Hepatic stellate cell (primary cell): ENCODE data around the gene GZMB.
"Not testable (repeated sequence)": the region's sequence is repeated elsewhere in the genome, so short reads cannot be mapped to it uniquely, and the experiment has no call there.

ENCODE experiments used
- DNase-seq: peaks from one replicate; pipeline ENCODE4 v3.0.0; 2011; ENCODE audit warnings: low spot score

The GZMB gene, protein sequence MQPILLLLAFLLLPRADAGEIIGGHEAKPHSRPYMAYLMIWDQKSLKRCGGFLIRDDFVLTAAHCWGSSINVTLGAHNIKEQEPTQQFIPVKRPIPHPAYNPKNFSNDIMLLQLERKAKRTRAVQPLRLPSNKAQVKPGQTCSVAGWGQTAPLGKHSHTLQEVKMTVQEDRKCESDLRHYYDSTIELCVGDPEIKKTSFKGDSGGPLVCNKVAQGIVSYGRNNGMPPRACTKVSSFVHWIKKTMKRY

DNA sequence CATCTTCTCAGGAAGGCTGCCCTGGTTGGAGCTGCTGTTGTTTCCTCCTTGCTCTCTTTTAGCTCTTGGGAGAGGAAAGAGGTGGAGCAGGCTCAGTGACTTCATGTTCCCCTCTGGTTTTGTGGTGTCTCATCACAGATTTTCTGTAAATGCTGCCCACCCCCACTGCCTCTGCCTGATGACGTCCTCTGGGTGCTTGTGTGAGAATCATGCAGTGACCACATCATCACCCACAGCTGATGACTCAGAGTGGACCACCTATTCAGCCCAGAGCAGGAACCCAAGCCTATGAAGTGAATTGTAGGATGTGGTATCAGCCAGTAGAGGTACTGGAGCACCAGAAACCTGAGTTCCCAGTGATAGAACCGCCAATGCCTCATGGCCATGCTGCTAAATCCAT, at the start of gene GZMB:
GZMB (minus strand) TSS at position 33 of the 400 bp plus-strand sequence; CDS start at position 3, 30 bp downstream.
- DNase-seq, result no peak

DNA sequence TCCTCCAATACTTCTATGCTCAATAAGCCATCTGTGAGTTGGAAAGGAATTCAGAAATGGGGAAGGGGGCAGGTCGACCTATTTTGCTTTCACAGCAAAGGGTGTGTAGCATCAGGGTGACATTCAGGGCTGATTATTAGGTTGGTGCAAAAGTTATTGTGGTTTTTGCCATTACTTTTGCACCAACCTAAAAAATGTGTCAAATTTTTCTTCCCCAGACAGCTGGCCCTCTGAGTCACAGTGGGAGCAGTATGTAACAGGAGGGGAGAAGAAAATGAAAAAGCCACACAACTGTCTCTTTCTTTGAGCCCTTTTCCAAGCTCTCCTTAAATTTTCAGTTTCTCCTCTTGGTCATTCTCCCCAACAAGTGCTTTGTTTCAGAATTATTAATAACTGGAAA, 47.1 kb upstream of the GZMB start:
- no peak for DNase-seq

DNA sequence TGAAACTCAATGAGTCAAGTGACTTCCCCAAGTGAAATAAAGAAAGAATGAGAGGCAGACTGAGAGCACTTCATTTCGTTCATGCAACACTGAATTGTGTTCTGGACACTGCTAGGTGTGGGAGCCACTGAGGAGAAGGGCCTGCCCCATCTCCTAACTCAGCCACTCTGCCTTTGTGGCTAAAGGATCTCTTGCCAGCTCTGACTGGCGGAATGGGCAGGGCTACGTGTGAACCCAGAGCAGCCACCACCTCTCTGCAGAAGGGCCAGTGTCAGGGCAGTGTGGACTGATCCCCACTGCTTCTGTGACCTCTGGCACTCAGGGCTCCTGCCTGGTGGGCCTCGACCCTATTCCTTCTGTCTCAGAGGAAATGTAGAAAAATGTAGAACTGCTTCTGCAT, 46.5 kb upstream of the GZMB start:
- no peak for DNase-seq

DNA sequence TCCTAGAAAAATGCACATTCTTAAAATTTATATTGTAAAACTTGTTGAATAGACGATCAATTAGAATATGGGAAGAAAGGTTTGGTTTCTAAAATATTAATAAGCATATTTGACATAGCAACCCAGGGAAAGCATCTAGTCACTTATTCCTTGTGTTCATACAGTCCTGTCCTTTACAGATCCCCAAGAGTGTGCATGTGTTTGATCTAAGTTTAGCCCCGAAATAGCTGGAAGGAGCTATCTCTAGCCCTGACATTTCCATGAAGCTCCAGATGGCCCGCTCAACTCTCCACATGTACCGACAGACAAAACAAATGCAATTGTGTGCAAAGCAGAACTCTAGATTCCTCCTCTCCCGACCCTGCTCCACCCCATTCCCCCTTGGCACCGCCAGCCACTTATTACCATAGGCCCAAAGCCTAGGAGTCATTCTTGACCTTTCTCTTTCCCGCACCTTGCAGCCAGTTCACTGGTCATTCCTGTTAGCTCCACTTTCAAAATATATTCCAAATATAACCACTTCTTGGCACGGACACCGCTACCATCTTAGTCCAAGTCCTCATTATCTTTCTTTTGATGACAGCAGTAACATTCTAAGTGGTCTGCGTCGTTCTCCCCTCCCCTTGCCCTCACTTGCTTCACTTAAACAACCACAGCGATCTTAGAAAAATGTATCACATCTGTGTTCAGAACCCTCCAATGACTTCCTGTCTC, 45.4 kb upstream of the GZMB start:
- no peak for DNase-seq

DNA sequence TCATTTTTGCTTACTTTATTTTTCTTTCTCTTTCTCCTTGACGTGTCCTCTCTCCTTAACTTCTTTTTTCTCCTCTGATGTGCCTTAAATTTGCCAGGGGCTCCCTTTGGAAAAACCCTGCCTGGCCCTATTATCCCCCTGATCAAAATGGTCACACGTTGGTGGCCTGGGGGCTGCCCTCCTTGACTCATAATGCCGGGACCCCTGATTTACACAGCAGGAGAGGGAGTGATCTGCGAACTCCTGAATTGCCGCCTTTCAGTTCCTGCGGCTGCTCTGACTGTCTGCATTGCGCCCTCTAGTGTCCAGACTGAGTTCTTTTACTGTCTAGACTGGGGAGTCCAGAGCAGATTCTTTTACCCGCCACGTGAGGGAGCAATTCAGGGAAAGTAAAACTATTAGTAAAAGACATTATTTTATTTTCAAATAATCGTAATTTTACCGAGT, 44.8 kb upstream of the GZMB start:
- peak; percentile 66 for DNase-seq

DNA sequence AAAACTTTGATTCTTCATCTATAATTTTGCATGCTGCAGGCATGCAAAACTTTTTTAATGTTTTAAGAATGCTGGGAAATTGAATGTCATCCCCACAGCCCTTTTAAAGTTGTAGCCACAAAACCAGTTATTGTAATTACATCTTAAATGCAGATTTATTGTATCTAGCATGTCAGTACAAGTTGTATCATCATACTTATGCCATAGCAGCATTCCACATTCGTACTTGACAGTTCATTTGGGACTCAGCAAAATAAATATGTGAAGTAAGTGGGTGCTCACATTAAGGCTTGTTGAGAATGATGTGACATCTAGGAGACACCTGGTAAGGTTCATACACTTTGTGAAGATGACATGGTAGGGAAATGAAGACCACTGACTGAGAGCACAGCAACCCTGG, 44.0 kb upstream of the GZMB start:
- DNase-seq, result no peak

DNA sequence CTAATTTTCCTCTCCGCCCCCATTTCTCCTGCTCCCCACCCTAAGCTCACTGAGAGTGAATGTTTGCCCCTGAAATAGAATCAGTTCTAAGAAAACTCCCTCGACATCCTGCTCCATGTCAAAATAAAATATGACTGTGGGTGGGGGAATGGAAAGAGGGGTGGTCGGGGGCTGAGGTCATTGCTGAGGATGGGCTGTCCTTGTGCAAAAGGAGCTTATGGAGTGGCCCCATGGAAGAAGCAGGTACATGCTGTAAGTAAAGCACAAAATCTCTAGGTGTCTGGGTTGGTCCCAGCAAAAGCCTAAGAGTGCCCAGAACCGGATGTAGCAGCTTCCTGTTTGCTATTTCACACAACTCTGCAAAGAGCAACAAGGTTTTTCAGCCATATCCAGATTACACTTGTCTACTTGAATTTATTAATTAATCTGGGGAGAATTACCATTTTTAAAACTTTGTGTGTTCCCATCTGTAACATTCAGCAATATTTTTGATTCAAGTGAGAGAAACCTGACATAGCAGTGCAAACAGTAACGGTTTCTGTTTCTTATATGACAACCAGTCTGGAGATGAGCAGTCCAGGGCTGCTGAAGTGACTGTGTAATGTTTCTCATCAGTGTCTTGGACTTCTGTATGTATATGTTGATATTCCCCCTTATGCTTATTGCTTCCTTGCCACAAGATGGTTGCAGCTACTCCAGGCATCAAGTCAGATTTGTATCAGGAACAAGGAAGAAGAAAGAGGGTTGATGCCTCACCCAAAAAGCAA, 40.4 kb upstream of the GZMB start:
- DNase-seq, result no peak

DNA sequence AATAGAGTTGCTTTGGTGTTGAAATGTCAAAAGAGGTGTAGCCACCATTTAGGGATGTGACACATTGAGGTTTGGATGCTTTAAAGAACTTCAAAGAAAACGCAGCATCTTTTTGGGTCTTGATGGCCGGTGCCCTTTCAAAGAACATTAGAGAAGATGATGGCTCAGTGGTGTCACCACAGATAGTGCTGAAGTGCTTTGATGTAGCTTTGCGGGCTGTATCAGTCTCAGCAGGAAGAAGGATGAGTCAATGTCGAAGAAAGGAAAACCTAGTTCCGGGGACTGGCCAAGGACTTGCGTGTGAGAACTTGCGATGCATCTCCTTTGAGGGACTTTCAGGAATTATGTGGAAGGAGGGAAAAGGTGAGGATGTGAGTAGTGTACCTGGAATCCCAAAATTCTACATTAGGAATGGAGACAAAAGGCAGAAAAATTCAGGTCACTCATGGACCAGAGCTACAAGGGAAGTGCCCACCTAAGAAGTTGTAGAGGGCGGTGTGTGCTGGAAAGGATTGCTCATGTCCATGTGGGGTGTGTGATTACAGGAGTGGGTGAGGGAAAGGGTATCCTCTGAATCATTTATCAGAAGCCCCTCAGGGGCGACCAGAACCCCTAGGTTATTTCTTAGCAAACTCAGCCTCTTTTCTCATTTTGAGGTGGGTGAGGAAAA, 39.7 kb upstream of the GZMB start:
- no peak for DNase-seq

DNA sequence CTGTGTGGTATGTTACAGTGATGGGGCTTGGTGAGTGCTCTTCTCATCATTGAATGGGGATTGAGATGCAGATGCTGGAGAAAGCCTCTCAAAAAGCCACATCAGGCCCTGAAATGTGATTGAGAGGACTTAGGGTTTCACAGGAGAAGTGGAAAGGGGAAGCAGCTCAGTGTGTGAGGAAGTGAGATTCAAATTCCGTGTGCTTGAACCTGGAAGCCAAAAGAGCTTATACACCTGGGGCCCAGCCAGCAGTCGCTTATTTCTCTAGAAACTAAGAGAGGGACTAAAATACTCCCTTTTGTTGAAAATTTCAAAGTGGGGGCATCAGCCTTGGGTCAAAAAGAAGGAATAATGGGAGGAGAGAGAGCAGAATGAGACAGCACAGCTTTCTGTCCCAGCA, 39.1 kb upstream of the GZMB start:
- DNase-seq, result no peak

DNA sequence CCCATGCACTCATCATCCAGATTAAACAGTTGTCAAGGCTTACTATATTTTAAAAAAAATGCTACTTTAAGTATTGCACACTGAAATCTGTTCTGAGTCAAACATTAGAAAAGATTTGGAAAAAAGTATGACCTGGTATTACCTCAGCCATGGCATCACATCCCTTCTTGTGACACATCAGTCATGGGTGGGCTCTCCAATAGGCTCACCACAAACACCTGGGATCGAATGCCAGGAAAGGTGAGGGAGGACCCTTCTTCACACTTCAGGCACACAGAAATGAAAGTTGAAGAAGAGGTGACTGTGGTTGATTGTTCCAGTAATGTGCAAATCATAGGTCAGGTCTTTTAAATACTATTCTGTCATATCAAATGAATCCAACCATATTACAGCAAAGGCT, 36.6 kb upstream of the GZMB start:
- DNase-seq, result no peak

DNA sequence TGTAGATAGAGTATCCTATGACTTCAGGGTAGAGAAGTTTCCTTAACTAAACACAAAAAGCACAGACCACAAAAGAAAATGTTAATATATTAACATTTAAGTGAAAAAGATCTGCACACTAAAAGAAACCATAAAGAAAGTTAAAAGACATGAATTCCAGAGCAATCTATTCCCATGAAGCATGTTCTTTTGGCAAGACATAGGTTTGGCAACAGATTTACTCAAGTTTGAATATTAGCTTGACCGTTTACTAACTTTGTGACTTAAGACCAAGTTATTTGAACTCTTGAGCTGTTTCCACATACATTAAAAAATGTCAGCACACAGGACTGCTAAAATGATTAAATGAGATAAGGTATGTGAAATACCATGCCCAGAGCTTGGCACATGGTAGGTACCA, 35.7 kb upstream of the GZMB start:
- DNase-seq, result no peak

DNA sequence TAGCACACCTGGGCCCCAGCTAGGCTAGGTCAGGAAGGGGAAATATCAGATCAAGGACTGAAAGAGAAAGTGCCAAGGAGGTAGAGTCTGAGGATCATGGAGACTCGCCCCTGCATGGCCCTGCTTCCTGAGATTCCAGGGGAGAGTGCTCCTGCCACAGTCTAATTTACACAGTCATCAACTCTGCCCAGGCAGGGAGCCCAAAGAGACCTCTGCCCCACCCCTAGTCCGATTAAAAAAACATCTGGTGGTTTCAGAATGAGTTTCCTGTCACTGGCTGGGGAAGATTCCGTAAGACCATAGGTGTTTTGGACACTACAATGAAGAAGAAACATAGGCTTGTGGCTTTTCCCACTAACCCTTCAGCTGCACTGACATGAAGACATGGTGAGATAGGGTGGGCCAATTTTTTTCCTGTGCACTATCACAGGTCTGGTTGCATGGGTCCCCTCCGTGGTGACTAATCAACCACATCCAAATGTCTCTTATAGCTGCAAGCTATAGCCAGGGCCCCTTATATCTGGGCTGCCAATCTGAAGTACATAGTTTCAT, 31.5 kb upstream of the GZMB start:
- no peak for DNase-seq

DNA sequence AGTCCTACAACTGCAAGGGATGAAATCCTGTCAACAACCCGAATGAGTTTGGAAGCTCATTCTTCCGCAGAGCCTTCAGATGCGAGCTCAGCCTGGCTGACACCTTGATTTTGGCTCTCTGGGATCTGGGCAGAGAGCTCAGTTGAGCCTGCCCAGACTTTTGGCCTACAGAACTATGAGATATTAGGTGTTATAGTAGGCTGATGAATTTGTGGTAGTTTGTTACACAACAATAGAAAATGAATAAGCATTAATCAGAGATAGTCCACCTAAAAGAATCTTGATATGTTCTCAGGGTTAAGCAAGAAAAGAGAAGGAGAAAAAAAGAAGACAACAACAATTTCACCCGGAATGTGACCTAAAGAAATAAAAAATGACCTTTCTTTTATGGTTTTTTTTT, 30.4 kb upstream of the GZMB start:
- no peak for DNase-seq

DNA sequence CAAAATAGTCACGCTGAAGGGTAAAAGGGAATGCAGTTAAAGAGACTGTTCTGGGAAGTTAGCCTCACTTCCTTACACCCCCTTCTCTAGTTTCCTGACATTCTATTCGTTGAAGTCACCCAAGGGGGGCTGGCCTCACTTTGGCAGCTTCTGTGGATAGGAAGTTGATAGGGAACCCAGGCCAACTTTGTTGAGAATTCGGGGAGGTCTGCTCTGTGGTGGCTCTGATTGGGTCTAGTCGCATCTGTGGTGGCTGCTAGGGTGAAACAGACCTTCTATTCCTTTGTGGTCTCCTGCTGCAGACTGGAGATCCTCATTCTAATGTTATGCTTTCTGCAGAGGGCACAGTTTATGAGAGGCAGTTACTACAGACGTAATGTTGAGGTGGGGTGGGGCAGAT, 28.8 kb upstream of the GZMB start:
- no peak for DNase-seq

DNA sequence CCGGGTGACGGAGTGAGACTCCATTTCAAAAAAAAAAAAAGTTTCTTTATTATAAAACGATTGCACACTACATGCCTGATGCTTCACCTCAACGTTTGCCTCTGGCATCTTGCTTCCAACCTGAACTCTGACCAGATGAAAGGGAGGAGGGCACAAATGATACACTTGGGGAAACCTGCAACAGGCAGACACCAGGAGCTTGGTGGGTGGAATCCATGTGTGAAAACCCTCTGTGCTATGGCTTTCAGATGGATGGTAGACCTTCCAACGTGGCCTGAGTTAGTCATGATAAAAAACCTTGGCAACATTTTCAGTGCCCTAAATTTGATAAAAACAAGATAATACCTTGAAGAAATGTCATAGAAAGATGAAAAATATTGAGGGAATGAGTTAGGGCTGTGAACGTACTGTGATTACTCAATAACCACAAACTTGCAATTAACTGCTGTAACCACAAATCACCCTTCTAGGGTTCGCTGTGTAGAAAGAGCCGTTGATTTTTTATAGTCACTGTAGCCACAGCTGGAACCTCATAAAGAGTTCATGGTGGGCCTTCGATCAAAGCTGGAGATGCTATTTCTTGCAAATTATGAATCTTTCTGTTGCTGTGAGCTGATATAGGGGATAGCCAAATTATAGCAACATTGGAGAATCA, 26.1 kb upstream of the GZMB start:
- no peak for DNase-seq

DNA sequence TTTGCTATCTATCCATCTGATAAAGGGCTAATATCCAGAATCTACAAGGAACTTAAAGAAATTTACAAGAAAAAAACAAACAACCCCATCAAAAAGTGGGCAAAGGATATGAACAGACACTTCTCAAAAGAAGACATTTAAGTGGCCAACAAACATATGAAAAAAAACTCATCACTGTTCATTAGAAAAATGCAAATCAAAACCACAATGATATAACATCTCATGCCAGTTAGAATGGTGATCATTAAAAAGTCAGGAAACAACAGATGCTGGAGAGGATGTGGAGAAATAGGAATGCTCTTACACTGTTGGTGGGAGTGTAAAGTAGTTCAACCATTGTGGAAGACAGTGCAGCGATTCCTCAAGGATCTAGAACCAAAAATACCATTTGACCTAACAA, 14.4 kb upstream of the GZMB start:
- not testable (repeated sequence) for DNase-seq

DNA sequence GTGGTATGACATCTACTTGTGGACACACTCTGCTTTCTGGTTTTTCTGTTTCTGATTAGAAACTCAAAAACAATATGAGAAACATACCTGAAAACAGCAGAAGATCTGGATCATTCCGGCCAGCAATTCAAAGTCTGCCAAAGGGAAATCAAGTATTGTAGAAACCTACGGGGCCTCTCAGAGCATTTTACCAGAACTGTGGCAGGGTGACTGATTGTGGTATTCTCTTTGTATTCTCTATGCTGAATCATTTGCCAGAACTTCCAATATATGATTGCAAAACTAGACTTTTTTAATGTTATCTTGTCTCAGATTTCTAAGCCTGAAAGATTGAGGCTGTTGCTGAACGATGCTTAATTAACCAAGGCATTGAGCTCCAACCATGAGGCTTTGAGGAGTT, 5.9 kb upstream of the GZMB start:
- DNase-seq, result no peak

DNA sequence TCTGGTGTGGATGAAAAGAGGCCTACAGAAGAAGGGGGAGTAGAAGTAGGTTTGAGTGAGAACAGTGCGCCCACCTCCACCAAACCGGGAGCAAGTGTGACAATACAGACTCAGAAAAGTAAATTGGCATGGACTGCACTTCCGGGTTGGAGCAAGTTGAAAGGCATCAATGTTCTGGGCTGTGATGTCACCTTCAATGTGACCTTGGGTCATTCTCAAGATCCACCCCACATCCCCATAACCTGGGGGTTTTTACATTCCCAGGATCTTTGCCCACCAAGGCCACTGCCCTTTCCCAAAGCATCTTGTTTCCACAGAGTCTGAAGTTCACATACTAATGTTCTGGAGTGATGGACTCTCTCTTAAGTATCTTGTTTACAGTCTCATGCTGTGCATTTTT, 5.3 kb upstream of the GZMB start:
- DNase-seq, result no peak

DNA sequence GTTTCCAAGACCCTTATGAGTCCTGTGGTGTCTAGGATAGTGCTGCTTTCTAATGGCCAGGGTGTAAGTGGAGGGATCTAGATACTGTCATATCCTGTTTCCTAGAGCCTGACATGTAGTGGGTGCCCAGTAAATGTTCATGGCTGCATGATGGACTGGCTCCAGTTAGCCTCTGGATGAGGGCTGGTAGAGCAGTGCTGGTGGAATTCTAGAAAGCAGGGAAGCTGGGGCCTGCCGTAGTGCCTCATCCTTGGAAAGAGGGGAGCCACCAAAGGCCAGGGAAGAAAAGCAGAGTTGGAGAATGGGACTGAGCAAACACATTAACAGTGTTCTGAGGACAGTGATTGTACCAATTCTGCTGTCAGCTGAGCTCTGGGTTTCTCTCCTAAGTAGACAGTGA, 637 bp downstream of the GZMB start:
- no peak for DNase-seq

DNA sequence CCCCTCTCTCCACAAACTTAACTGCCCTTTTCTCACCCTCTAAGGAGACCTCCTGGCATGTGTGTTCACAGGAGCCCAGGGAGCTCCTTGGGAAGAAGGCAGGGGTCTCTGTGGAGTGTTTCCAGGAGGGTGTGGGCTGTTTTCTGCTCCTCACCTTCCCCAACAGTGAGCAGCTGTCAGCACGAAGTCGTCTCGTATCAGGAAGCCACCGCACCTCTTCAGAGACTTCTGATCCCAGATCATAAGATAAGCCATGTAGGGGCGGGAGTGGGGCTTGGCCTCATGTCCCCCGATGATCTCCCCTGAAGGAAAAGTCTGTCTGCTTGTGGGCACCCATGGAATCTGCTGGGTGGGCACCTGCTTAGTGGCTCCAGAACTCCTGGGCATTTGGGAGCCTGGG, 1.2 kb downstream of the GZMB start:
- no peak for DNase-seq

DNA sequence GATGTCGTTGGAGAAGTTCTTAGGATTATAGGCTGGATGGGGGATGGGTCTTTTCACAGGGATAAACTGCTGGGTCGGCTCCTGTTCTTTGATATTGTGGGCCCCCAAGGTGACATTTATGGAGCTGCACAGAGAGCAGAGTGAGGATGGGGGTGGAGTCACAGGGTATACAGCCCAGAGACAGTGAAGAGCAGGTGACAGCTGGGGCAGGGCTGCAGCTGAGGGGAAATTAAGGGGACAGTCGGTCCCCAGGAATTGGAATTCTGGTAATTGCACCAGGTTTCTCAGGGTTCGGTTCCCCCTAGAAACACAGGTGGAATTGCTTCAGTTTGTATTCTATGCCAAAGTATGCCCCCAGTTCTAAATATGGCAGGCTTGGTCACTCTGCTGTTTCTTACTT, 1.7 kb downstream of the GZMB start:
- DNase-seq, result no peak
